VCaP (cell line): Measurements from ENCODE around the gene PLD5.

Source experiments
- H3K27ac ChIP-seq: fragments of 450-650 bp; 2 replicates; pipeline ENCODE4 v1.5.1; 2017
- TF ChIP-seq, protein P1 (sequence below): fragments of 450-650 bp; conservative IDR thresholded peaks from 2 replicates; pipeline ENCODE4 v1.5.1; 2017; ENCODE audit warnings: mild to moderate bottlenecking, moderate library complexity

PLD5 gene

DNA sequence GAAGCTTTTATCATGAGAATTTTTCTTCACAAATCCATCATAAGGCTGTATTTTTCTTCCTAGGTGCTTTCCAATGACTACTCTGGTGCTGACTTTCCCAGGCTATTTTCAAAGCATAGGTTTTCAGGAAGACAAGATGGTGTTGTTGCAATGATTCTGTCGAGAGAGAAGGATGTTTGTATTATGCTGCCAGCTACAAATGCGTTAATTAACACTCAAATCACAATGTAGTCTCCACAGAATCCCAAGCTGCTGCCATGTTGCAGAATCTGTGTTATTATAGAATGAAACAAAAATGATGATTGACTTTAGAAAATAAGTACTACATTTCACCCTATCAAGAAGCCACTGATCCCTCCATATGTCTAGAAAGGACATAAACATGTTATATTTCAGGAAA is 346.1 kb downstream of the PLD5 start:
- no peak overlapping the region for H3K27ac ChIP-seq
- TF ChIP-seq, protein P1, sequence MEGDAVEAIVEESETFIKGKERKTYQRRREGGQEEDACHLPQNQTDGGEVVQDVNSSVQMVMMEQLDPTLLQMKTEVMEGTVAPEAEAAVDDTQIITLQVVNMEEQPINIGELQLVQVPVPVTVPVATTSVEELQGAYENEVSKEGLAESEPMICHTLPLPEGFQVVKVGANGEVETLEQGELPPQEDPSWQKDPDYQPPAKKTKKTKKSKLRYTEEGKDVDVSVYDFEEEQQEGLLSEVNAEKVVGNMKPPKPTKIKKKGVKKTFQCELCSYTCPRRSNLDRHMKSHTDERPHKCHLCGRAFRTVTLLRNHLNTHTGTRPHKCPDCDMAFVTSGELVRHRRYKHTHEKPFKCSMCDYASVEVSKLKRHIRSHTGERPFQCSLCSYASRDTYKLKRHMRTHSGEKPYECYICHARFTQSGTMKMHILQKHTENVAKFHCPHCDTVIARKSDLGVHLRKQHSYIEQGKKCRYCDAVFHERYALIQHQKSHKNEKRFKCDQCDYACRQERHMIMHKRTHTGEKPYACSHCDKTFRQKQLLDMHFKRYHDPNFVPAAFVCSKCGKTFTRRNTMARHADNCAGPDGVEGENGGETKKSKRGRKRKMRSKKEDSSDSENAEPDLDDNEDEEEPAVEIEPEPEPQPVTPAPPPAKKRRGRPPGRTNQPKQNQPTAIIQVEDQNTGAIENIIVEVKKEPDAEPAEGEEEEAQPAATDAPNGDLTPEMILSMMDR: no peak

GRCh38 chr1:242162140-242162539 is 362.4 kb downstream of the PLD5 start:
- TF ChIP-seq, protein P1: no peak

GRCh38 chr1:242147096-242147976 is 377.2 kb downstream of the PLD5 start:
- TF ChIP-seq, protein P1: no peak
- H3K27ac ChIP-seq: peak overlapping the region; percentile 43

More at GRCh38 chr1:242162140-242162539, 362.4 kb downstream of the PLD5 start:
- H3K27ac ChIP-seq: no peak overlapping the region

DNA sequence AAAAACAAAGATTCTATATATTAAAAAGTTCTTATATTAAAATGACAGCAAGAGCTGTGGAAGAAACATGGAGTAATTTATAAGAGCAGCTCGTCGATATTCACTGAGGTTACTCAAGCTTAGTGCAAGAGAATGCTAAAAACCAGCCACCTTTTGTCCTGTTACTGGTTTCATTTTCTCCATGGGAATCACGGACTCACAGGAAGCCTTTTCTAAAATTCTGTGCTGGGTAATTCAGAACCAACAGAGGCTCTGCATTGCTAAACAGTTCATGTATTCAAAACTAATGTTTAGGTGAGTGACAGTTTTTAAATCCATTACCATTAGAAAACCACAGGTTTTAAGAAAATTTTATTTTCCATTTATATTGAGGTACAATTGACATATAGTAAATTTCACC is 377.8 kb downstream of the PLD5 start:
- TF ChIP-seq, protein P1: no peak
- H3K27ac ChIP-seq: peak overlapping the region; percentile 43

GRCh38 chr1:242140836-242141235 is 383.7 kb downstream of the PLD5 start:
- H3K27ac ChIP-seq: no peak overlapping the region
- TF ChIP-seq, protein P1: no peak

DNA sequence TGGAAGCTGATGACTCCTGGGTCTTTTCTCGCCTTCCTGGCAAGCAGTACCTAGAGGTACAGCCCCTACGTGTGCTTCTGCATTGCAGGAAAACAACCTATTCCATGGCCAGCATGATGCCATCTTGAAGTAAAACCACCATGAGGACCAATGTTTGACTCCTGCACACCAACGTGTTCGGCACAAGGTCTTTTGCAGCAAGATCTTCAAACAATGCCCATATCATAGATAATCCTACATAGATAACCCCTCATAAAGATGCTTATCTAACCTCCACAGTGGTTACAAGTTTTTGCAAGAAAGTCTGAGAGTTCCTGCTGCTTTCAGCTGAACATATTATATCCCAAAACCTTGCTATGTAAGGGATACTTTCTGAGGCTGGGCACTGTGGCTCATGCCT is 384.5 kb downstream of the PLD5 start:
- TF ChIP-seq, protein P1: no peak
- no peak overlapping the region for H3K27ac ChIP-seq

- H3K27ac ChIP-seq: no peak overlapping the region
These were observed 385.1 kb downstream of the PLD5 start for GRCh38 chr1:242139442-242139841.

More at GRCh38 chr1:242139442-242139841, 385.1 kb downstream of the PLD5 start:
- TF ChIP-seq, protein P1: no peak
